Tibial nerve (tissue), 4 donors: ENCODE results near the gene RNF217. TPM values are rescaled to one million over a fixed set of nuclear protein-coding genes. Genes with fewer than 3 reads are reported as not detected.

ENCODE experiments used
- DNase-seq, 2 donors: peaks; one replicate each; pipeline ENCODE4 v3.0.0-alpha.2; 2019; ENCODE audit warnings: low spot score in 2 of 2
- H3K27ac ChIP-seq, 4 donors: fragments of 200-600 bp; sonication (generic) in 3 of 4; one replicate each; pipeline ENCODE4 v1.5.1; 2017 to 2019; ENCODE audit warnings: mild to moderate bottlenecking in 1 of 4
- H3K27me3 ChIP-seq, 2 donors: fragments of 200-600 bp; sonication (generic) in 1 of 2; one replicate each; pipeline versions ENCODE4 v1.5.1 to v1.6.0; 2017 to 2019
- H3K36me3 ChIP-seq, 3 donors: fragments of 200-600 bp; sonication (generic); one replicate each; pipeline ENCODE4 v1.5.1; 2018 to 2019
- H3K4me1 ChIP-seq, 4 donors: fragments of 200-600 bp; sonication (generic) in 3 of 4; one replicate each; pipeline ENCODE4 v1.5.1; 2017 to 2019
- H3K4me3 ChIP-seq, 4 donors: fragments of 200-600 bp; sonication (generic) in 3 of 4; one replicate each; pipeline ENCODE4 v1.5.1; 2017 to 2019; ENCODE audit warnings: mild to moderate bottlenecking in 1 of 4, moderate library complexity in 1 of 4
- H3K9me3 ChIP-seq, 4 donors: fragments of 200-600 bp; sonication (generic) in 3 of 4; one replicate each; pipeline ENCODE4 v1.5.1; 2017 to 2019
- CTCF ChIP-seq, 5 experiments: fragments of 200-600 bp in 3 of 5; fragments of 450-650 bp in 2 of 5; sonication (generic) in 3 of 5; IDR thresholded peaks; one replicate each; pipeline ENCODE4 v1.5.1; 2016 to 2019; ENCODE audit warnings: antibody characterized with exemption in 5 of 5, mild to moderate bottlenecking in 3 of 5, moderate library complexity in 2 of 5
- EP300 ChIP-seq, 2 donors: sonication (generic); formaldehyde crosslinking; IDR thresholded peaks; one replicate each; pipeline ENCODE4 v1.6.1; 2017; ENCODE audit warnings: antibody characterized with exemption in 2 of 2, mild to moderate bottlenecking in 1 of 2
- POLR2A ChIP-seq, 2 donors: fragments of 450-650 bp; IDR thresholded peaks; one replicate each; pipeline ENCODE4 v1.6.1; 2017; ENCODE audit warnings: antibody characterized with exemption in 2 of 2, mild to moderate bottlenecking in 2 of 2, moderate library complexity in 2 of 2
- WGBS, 2 donors: methylation state at CpG; one replicate each; pipeline ENCODE4 v1.1.5; 2018; 5-methylcytosine and 5-hydroxymethylcytosine counted together
- total RNA-seq, 4 donors: library from RNA; depleted of rRNA; stranded (reverse); fragments of >200 nt; gene quantifications; one replicate each; pipeline ENCODE4 v1.1.0, GENCODE V29; 2016

RNF217 gene
- total RNA-seq, 4 donors from 2014 or later = 26.7 to 40.2 (median 35.5) TPM

- Histone ChIP-seq H3K9me3 (no peaks in the 10 kb centered on the region), H3K4me3 (no peak overlapping the region), H3K4me1 (peaks cover 0 to 30% (median 3%) of the 10 kb centered on the region in 4 donors), H3K36me3 (peaks cover 0 to 17% (median 0%) of the 10 kb centered on the region in 3 donors), H3K27me3 (no peaks in the 10 kb centered on the region), H3K27ac (no peak overlapping the region)
- WGBS, 2 donors = 67 to 69% methylated on average over 3 of the region's 3 CpGs
- TF ChIP-seq CTCF (IDR thresholded peaks at IDR 0.05) (no peak), POLR2A (IDR thresholded peaks at IDR 0.05) (no peak), EP300 (IDR thresholded peaks at IDR 0.05) (no peak)
- no peak for DNase-seq
Measured at GRCh38 chr6:125041740-125042459, 79.7 kb downstream of the RNF217 start.

GRCh38 chr6:125044066-125044465, 81.8 kb downstream of the RNF217 start:
- WGBS, 2 donors = 38 to 52% methylated on average over 3 of the region's 3 CpGs
- Histone ChIP-seq H3K27me3 (no peaks in the 10 kb centered on the region), H3K4me3 (no peak overlapping the region), H3K9me3 (no peaks in the 10 kb centered on the region), H3K4me1 (peaks cover 0 to 20% (median 3%) of the 10 kb centered on the region in 4 donors), H3K27ac (no peak overlapping the region), H3K36me3 (peaks cover 0 to 17% (median 0%) of the 10 kb centered on the region in 3 donors)
- TF ChIP-seq CTCF (IDR thresholded peaks at IDR 0.05) = no peak
- TF ChIP-seq POLR2A (IDR thresholded peaks at IDR 0.05) = no peak
- no peak for TF ChIP-seq EP300 (IDR thresholded peaks at IDR 0.05)
- DNase-seq = no peak

GRCh38 chr6:125044667-125045066, 82.4 kb downstream of the RNF217 start:
- DNase-seq = no peak
- H3K36me3 ChIP-seq = peaks cover 0 to 17% (median 0%) of the 10 kb centered on the region in 3 donors
- H3K27me3 ChIP-seq = no peaks in the 10 kb centered on the region
- no peaks in the 10 kb centered on the region for H3K9me3 ChIP-seq
- peaks cover 0 to 20% (median 3%) of the 10 kb centered on the region in 4 donors for H3K4me1 ChIP-seq
- no peak overlapping the region for H3K27ac ChIP-seq
- 95 to 98% methylated on average over 2 of the region's 2 CpGs for WGBS, 2 donors
- no peak overlapping the region for H3K4me3 ChIP-seq
- TF ChIP-seq EP300 (IDR thresholded peaks at IDR 0.05) = no peak
- TF ChIP-seq CTCF (IDR thresholded peaks at IDR 0.05) = no peak
- TF ChIP-seq POLR2A (IDR thresholded peaks at IDR 0.05) = no peak

- WGBS, 2 donors = 93 to 97% methylated on average over 7 of the region's 7 CpGs
- Histone ChIP-seq H3K27me3 (no peaks in the 10 kb centered on the region), H3K36me3 (peaks cover 0 to 21% (median 0%) of the 10 kb centered on the region in 3 donors), H3K9me3 (no peaks in the 10 kb centered on the region), H3K4me3 (no peak overlapping the region), H3K4me1 (peaks cover 0 to 16% (median 3%) of the 10 kb centered on the region in 4 donors), H3K27ac (no peak overlapping the region)
- no peak for DNase-seq
- no peak for TF ChIP-seq EP300 (IDR thresholded peaks at IDR 0.05)
- TF ChIP-seq CTCF (IDR thresholded peaks at IDR 0.05) = no peak
- no peak for TF ChIP-seq POLR2A (IDR thresholded peaks at IDR 0.05)
Measured at GRCh38 chr6:125046107-125046925, 84.1 kb downstream of the RNF217 start.

GRCh38 chr6:125048274-125048673, 86.0 kb downstream of the RNF217 start:
- no peaks in the 10 kb centered on the region for H3K9me3 ChIP-seq
- H3K4me3 ChIP-seq = no peak overlapping the region
- no peak for DNase-seq
- H3K27ac ChIP-seq = no peak overlapping the region
- no peak for TF ChIP-seq EP300 (IDR thresholded peaks at IDR 0.05)
- no peak for TF ChIP-seq CTCF (IDR thresholded peaks at IDR 0.05)
- no peak for TF ChIP-seq POLR2A (IDR thresholded peaks at IDR 0.05)
- 81 to 87% methylated on average over 2 of the region's 2 CpGs for WGBS, 2 donors
- H3K36me3 ChIP-seq = peaks cover 0 to 21% (median 0%) of the 10 kb centered on the region in 3 donors
- no peaks in the 10 kb centered on the region for H3K27me3 ChIP-seq
- H3K4me1 ChIP-seq = peaks cover 0 to 6% (median 0%) of the 10 kb centered on the region in 4 donors
